Thoracic aorta (tissue), 2 donors: ENCODE measurements around the gene MAMSTR. TPM values are rescaled to one million over a fixed set of nuclear protein-coding genes. Genes with fewer than 3 reads are reported as not detected.

Experiments
- ATAC-seq: fragments of 150-250 bp; one replicate; pipeline ENCODE4 v1.8.0; 2017; ENCODE audit warnings: low read depth; ENCODE audit not compliant: insufficient number of reproducible peaks, low FRiP score
- DNase-seq: peaks from one replicate; pipeline ENCODE4 v3.0.0-alpha.2; 2020; ENCODE audit warnings: low spot score
- H3K27ac ChIP-seq, 2 donors: fragments of 200-600 bp; sonication (generic); 1 replicate in 1 of 2; 2 replicates in 1 of 2; pipeline ENCODE4 v1.5.1; 2016; ENCODE audit warnings: mild to moderate bottlenecking in 2 of 2, moderate library complexity in 2 of 2
- H3K27me3 ChIP-seq: fragments of 200-600 bp; sonication (generic); replicated peaks from 2 replicates; pipeline ENCODE4 v1.6.0; 2016; ENCODE audit warnings: mild to moderate bottlenecking; ENCODE audit not compliant: insufficient read depth
- H3K36me3 ChIP-seq: fragments of 200-600 bp; sonication (generic); one replicate; pipeline ENCODE4 v1.5.1; 2016
- H3K4me1 ChIP-seq, 2 donors: fragments of 200-600 bp; sonication (generic); 1 replicate in 1 of 2; 2 replicates in 1 of 2; pipeline versions ENCODE4 v1.5.1 to v1.6.0; 2016; ENCODE audit warnings: low read depth in 2 of 2, mild to moderate bottlenecking in 1 of 2; ENCODE audit not compliant: control insufficient read depth in 1 of 2
- H3K4me3 ChIP-seq: fragments of 200-600 bp; sonication (generic); 2 replicates; pipeline ENCODE4 v1.5.1; 2016; ENCODE audit warnings: mild to moderate bottlenecking
- H3K9me3 ChIP-seq: fragments of 200-600 bp; sonication (generic); 2 replicates; pipeline ENCODE4 v1.5.1; 2016
- CTCF ChIP-seq: fragments of 200-600 bp; sonication (generic); IDR thresholded peaks from one replicate; pipeline ENCODE4 v1.5.1; 2019; ENCODE audit warnings: antibody characterized with exemption
- total RNA-seq, 2 donors: library from RNA; depleted of rRNA; stranded (reverse); fragments of >200 nt; gene quantifications; one replicate each; pipeline versions ENCODE4 v1.1.0 to v1.2.3, GENCODE V29; 2016

Gene MAMSTR
- total RNA-seq, 2 donors from 2014 or later = not detected

- Histone ChIP-seq H3K27ac (no peak overlapping the region), H3K27me3 (no peaks in the 10 kb centered on the region), H3K9me3 (no peaks in the 10 kb centered on the region), H3K4me3 (no peak overlapping the region), H3K36me3 (no peaks in the 10 kb centered on the region), H3K4me1 (peaks cover 0 to 3% of the 10 kb centered on the region in 2 donors)
- ATAC-seq (no peak), DNase-seq (no peak)
- no peak for TF ChIP-seq CTCF
Observed at GRCh38 chr19:48671446-48671995, 48.0 kb downstream of the MAMSTR start.

DNA sequence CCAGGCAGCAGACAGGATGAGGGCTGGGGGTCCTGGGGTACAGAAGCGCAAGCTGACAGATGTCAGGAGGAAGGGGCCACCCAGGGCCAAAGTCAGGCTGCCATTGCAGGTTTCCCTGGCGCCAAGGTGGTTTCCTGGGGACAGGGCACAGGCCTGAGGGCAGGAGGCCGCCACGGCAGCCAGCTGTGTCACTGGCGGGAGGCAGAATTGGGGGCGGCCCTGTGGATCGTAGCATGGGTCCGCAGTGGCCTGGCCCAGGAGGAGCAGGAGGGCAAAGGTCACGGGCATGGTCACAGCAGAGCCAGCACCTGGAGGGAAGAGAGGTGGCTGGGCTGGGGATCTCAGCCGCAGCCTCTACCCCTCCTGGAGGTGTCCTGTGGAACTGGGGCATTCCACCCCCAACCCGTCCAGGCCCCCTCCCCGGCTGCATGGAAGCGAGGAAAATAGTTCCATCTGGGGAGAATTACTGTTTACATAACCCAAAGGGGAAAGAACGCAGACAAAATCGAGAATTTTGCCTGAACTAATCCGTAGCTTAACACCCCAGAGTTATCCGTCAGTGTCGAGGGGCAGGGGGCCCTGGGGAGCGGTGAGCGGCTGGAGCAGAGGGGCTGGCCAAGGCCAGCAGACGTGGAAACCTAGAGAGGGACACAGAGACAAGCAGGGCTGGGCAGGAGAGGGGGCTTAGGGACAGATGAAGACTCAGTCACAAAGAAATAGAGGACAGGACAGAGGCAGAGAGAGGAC lies 48.7 kb downstream of the MAMSTR start:
- Histone ChIP-seq H3K27ac (no peak overlapping the region), H3K36me3 (no peaks in the 10 kb centered on the region), H3K4me1 (peaks cover 0 to 3% of the 10 kb centered on the region in 2 donors), H3K27me3 (no peaks in the 10 kb centered on the region), H3K4me3 (no peak overlapping the region), H3K9me3 (no peaks in the 10 kb centered on the region)
- ATAC-seq = no peak
- TF ChIP-seq CTCF = no peak
- DNase-seq = no peak

GRCh38 chr19:48669903-48670668 lies 49.4 kb downstream of the MAMSTR start:
- ATAC-seq = no peak
- H3K27ac ChIP-seq = no peak overlapping the region
- no peaks in the 10 kb centered on the region for H3K9me3 ChIP-seq
- no peak overlapping the region for H3K4me3 ChIP-seq
- TF ChIP-seq CTCF = no peak
- no peak for DNase-seq
- no peaks in the 10 kb centered on the region for H3K36me3 ChIP-seq
- H3K27me3 ChIP-seq = no peaks in the 10 kb centered on the region
- peaks cover 0 to under 1% of the 10 kb centered on the region in 2 donors for H3K4me1 ChIP-seq

DNA sequence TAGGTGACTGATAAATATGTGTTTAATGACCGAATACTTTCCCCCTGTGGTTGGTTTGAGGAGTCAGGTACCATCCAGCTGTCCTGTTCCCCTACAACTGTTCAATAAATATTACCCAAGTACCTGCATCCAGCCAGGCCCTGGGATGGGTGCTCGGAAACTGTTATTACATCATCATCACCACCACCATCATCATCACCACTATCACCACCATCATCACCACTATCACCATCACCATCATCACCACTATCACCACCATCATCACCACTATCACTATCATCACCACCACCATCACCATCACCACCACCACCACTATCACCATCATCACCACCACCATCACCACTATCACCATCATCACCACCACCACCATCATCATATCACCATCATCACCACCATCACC lies 50.8 kb downstream of the MAMSTR start:
- Histone ChIP-seq H3K27me3 (no peaks in the 10 kb centered on the region), H3K4me1 (no peaks in the 10 kb centered on the region), H3K36me3 (no peaks in the 10 kb centered on the region), H3K27ac (no peak overlapping the region), H3K9me3 (no peaks in the 10 kb centered on the region), H3K4me3 (no peak overlapping the region)
- no peak for DNase-seq
- no peak for TF ChIP-seq CTCF
- ATAC-seq = no peak

- Histone ChIP-seq H3K9me3 (no peaks in the 10 kb centered on the region), H3K36me3 (no peaks in the 10 kb centered on the region), H3K4me3 (no peak overlapping the region), H3K27me3 (no peaks in the 10 kb centered on the region), H3K27ac (no peak overlapping the region), H3K4me1 (no peaks in the 10 kb centered on the region)
- no peak for TF ChIP-seq CTCF
- DNase-seq = no peak
- ATAC-seq = no peak
Observed at GRCh38 chr19:48668332-48668731, 51.2 kb downstream of the MAMSTR start.
